ENCODE data around the gene KRT26.

DNA sequence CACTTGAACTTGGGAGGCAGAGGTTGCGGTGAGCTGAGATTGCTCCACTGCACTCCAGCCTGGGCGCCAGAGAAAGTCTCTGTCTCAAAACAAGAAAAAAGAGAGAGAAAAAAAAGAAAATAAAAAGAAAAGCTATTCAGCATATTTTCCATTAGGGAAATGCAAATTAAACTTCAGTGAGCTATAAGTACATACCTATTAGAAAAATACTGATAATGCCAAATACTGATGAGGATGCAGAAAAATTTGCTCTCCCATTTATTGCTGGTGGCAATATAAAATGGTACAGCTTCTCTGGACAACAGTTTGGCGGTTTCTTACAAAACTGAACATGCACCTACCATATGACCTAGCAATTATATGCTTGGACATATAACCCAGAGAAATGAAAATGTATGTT is 40.6 kb upstream of the KRT26 start:
- no peak for TF ChIP-seq POLR2A (IDR thresholded peaks at IDR 0.05)
- TF ChIP-seq POLR2AphosphoS5 (IDR thresholded peaks at IDR 0.05) = no peak
- TF ChIP-seq, protein P1, sequence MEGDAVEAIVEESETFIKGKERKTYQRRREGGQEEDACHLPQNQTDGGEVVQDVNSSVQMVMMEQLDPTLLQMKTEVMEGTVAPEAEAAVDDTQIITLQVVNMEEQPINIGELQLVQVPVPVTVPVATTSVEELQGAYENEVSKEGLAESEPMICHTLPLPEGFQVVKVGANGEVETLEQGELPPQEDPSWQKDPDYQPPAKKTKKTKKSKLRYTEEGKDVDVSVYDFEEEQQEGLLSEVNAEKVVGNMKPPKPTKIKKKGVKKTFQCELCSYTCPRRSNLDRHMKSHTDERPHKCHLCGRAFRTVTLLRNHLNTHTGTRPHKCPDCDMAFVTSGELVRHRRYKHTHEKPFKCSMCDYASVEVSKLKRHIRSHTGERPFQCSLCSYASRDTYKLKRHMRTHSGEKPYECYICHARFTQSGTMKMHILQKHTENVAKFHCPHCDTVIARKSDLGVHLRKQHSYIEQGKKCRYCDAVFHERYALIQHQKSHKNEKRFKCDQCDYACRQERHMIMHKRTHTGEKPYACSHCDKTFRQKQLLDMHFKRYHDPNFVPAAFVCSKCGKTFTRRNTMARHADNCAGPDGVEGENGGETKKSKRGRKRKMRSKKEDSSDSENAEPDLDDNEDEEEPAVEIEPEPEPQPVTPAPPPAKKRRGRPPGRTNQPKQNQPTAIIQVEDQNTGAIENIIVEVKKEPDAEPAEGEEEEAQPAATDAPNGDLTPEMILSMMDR (IDR thresholded peaks at IDR 0.05) = no peak

All from suprapubic skin (tissue), 4 donors.